Measurements from ENCODE around the gene STMN3. TPM values are rescaled to one million over a fixed set of nuclear protein-coding genes. Genes with fewer than 3 reads are reported as not detected.
"Not testable (repeated sequence)": the region's sequence is repeated elsewhere in the genome, so short reads cannot be mapped to it uniquely, and the experiment has no call there.

Gene STMN3
- total RNA-seq, 2 experiments from 2014 or later, result 42.1 to 45.6 TPM

GRCh38 chr20:63678071-63678470 lies 24.8 kb upstream of the STMN3 start:
- Mint-ChIP-seq H3K9me3 (no peaks in the 10 kb centered on the region), H3K36me3 (peaks cover 8% of the 10 kb centered on the region), H3K27ac (no peak overlapping the region), H3K4me1 (no peaks in the 10 kb centered on the region), H3K27me3 (no peaks in the 10 kb centered on the region), H3K4me3 (no peak overlapping the region)
- POLR2A ChIA-PET, result no interaction called here
- ATAC-seq (ENCODE audit: low read depth) (no peak), DNase-seq (no peak)

GRCh38 chr20:63675681-63676368 lies 22.6 kb upstream of the STMN3 start:
- Mint-ChIP-seq H3K27ac (no peak overlapping the region), H3K4me3 (no peak overlapping the region), H3K27me3 (no peaks in the 10 kb centered on the region), H3K9me3 (no peaks in the 10 kb centered on the region), H3K4me1 (no peaks in the 10 kb centered on the region), H3K36me3 (peaks cover 11% of the 10 kb centered on the region)
- POLR2A ChIA-PET, result no interaction called here
- no peak for ATAC-seq (ENCODE audit: low read depth)
- no peak for DNase-seq

- Mint-ChIP-seq H3K27me3 (no peaks in the 10 kb centered on the region), H3K4me1 (no peaks in the 10 kb centered on the region), H3K9me3 (no peaks in the 10 kb centered on the region), H3K4me3 (no peak overlapping the region), H3K36me3 (peaks cover 12% of the 10 kb centered on the region), H3K27ac (no peak overlapping the region)
- POLR2A ChIA-PET, result no interaction called here
- ATAC-seq (ENCODE audit: low read depth), result no peak
- DNase-seq, result no peak
Observed at GRCh38 chr20:63673951-63674350, 20.7 kb upstream of the STMN3 start.

- no peak overlapping the region for H3K4me3 Mint-ChIP-seq
- no peaks in the 10 kb centered on the region for H3K9me3 Mint-ChIP-seq
- ATAC-seq (ENCODE audit: low read depth) (no peak), DNase-seq (no peak)
- no peaks in the 10 kb centered on the region for H3K4me1 Mint-ChIP-seq
- H3K27me3 Mint-ChIP-seq, result no peaks in the 10 kb centered on the region
- POLR2A ChIA-PET, result no interaction called here
- peaks cover 16% of the 10 kb centered on the region for H3K36me3 Mint-ChIP-seq
- no peak overlapping the region for H3K27ac Mint-ChIP-seq
Observed at GRCh38 chr20:63672666-63673065, 19.4 kb upstream of the STMN3 start.

- POLR2A ChIA-PET, result interaction anchor here (0.6 kb wide), 1 partner anchor 174 kb away, joined by 3 read pairs; no protein-coding TSS in a partner anchor
Observed at GRCh38 chr20:63671695-63672094, 18.5 kb upstream of the STMN3 start.

GRCh38 chr20:63668351-63668750 lies 15.1 kb upstream of the STMN3 start:
- H3K4me1 Mint-ChIP-seq, result no peaks in the 10 kb centered on the region
- no peak overlapping the region for H3K27ac Mint-ChIP-seq
- DNase-seq, result no peak
- ATAC-seq (ENCODE audit: low read depth), result no peak
- POLR2A ChIA-PET, result interaction anchor here (0.9 to 1.0 kb wide), 2 partner anchors 26 to 68 kb away, joined by 3 read pairs; partner anchors contain the start of gene LIME1
- H3K27me3 Mint-ChIP-seq, result no peaks in the 10 kb centered on the region
- H3K36me3 Mint-ChIP-seq, result peaks cover 13% of the 10 kb centered on the region
- no peaks in the 10 kb centered on the region for H3K9me3 Mint-ChIP-seq
- no peak overlapping the region for H3K4me3 Mint-ChIP-seq

More at GRCh38 chr20:63671695-63672094, 18.5 kb upstream of the STMN3 start:
- not testable (repeated sequence) for H3K4me1 Mint-ChIP-seq; H3K27ac Mint-ChIP-seq; H3K9me3 Mint-ChIP-seq; DNase-seq; ATAC-seq (ENCODE audit: low read depth); H3K27me3 Mint-ChIP-seq; H3K4me3 Mint-ChIP-seq
- H3K36me3 Mint-ChIP-seq, result peaks cover 16% of the 10 kb centered on the region

- ATAC-seq (ENCODE audit: low read depth) (no peak), DNase-seq (no peak)
- H3K27me3 Mint-ChIP-seq, result no peaks in the 10 kb centered on the region
- peaks cover 13% of the 10 kb centered on the region for H3K36me3 Mint-ChIP-seq
- POLR2A ChIA-PET, result no interaction called here
- H3K9me3 Mint-ChIP-seq, result no peaks in the 10 kb centered on the region
- H3K27ac Mint-ChIP-seq, result no peak overlapping the region
- H3K4me3 Mint-ChIP-seq, result no peak overlapping the region
- H3K4me1 Mint-ChIP-seq, result no peaks in the 10 kb centered on the region
Observed at GRCh38 chr20:63667858-63668257, 14.6 kb upstream of the STMN3 start.

GRCh38 chr20:63665708-63666107 lies 12.5 kb upstream of the STMN3 start:
- Mint-ChIP-seq H3K4me3 (no peak overlapping the region), H3K4me1 (no peaks in the 10 kb centered on the region), H3K27ac (no peak overlapping the region), H3K36me3 (peaks cover 11% of the 10 kb centered on the region), H3K27me3 (no peaks in the 10 kb centered on the region), H3K9me3 (no peaks in the 10 kb centered on the region)
- ATAC-seq (ENCODE audit: low read depth) (no peak), DNase-seq (no peak)
- POLR2A ChIA-PET, result no interaction called here

GRCh38 chr20:63664861-63665594 lies 11.8 kb upstream of the STMN3 start:
- POLR2A ChIA-PET, result no interaction called here
- H3K4me1 Mint-ChIP-seq, result no peaks in the 10 kb centered on the region
- no peak for ATAC-seq (ENCODE audit: low read depth)

GRCh38 chr20:63664143-63664851 lies 11.1 kb upstream of the STMN3 start:
- no peaks in the 10 kb centered on the region for H3K27me3 Mint-ChIP-seq
- no peaks in the 10 kb centered on the region for H3K9me3 Mint-ChIP-seq

More at GRCh38 chr20:63664861-63665594, 11.8 kb upstream of the STMN3 start:
- no peak for DNase-seq
- Mint-ChIP-seq H3K9me3 (no peaks in the 10 kb centered on the region), H3K27ac (no peak overlapping the region), H3K4me3 (no peak overlapping the region), H3K36me3 (peaks cover 10% of the 10 kb centered on the region), H3K27me3 (no peaks in the 10 kb centered on the region)

GRCh38 chr20:63663332-63664066 lies 10.3 kb upstream of the STMN3 start:
- H3K4me3 Mint-ChIP-seq, result no peak overlapping the region
- no peak for ATAC-seq (ENCODE audit: low read depth)
- H3K27me3 Mint-ChIP-seq, result no peaks in the 10 kb centered on the region
- POLR2A ChIA-PET, result no interaction called here
- peaks cover 8% of the 10 kb centered on the region for H3K4me1 Mint-ChIP-seq
- peaks cover 10% of the 10 kb centered on the region for H3K36me3 Mint-ChIP-seq
- DNase-seq, result no peak
- H3K27ac Mint-ChIP-seq, result no peak overlapping the region
- no peaks in the 10 kb centered on the region for H3K9me3 Mint-ChIP-seq

More at GRCh38 chr20:63664143-63664851, 11.1 kb upstream of the STMN3 start:
- H3K36me3 Mint-ChIP-seq, result peaks cover 10% of the 10 kb centered on the region
- DNase-seq, result no peak
- no peak for ATAC-seq (ENCODE audit: low read depth)
- peaks cover 3% of the 10 kb centered on the region for H3K4me1 Mint-ChIP-seq
- no peak overlapping the region for H3K4me3 Mint-ChIP-seq
- POLR2A ChIA-PET, result no interaction called here
- H3K27ac Mint-ChIP-seq, result no peak overlapping the region

GRCh38 chr20:63662813-63663189 lies 9.6 kb upstream of the STMN3 start:
- POLR2A ChIA-PET, result no interaction called here
- no peaks in the 10 kb centered on the region for H3K9me3 Mint-ChIP-seq
- DNase-seq, result no peak
- no peak for ATAC-seq (ENCODE audit: low read depth)
- H3K36me3 Mint-ChIP-seq, result peaks cover 6% of the 10 kb centered on the region
- no peak overlapping the region for H3K27ac Mint-ChIP-seq
- H3K4me1 Mint-ChIP-seq, result peaks cover 8% of the 10 kb centered on the region
- H3K27me3 Mint-ChIP-seq, result no peaks in the 10 kb centered on the region
- H3K4me3 Mint-ChIP-seq, result no peak overlapping the region

All from activated naive CD8-positive, alpha-beta T cell treated with anti-CD3 and anti-CD28 coated beads, Interleukin-2, amount 10 ng/mL, durations not matched to agents 7 days and 5 days (primary cell).